NCI-H1092 (cell line): ENCODE data around the gene PLXNC1.
A peak's percentile ranks its signal among the peaks of the same experiment; 100 is the strongest.

Source experiments
- DNase-seq: peaks from one replicate; lab custom pipeline; 2025; lab: John Stamatoyannopoulos, UW

The PLXNC1 gene

DNA sequence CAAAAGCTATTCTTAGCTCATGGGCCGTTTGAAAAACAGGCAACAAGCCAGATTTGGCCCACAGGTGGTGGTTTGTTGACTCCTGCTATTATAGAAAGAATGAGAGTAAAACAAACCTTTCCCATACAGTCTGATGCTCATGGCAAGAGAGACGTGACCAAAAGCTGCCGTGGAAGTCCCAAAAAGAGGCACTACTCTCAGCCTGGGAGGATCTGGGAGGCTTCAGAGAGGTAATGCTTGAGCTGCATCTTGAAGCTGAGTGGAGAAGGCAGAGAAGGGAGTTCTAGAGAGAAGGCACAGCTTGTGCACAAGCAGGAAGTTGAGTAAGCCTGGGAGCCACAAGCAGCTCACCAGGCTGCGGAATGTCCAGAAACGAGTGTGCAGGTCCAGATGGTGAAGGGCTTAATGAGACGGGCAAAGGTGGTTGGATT lies 9.6 kb downstream of the PLXNC1 start:
- DNase-seq, result peak; percentile 18

- DNase-seq, result no peak
Measured at GRCh38 chr12:94158666-94159065, 10.3 kb downstream of the PLXNC1 start.

GRCh38 chr12:94162108-94162507 lies 13.7 kb downstream of the PLXNC1 start:
- DNase-seq, result no peak

DNA sequence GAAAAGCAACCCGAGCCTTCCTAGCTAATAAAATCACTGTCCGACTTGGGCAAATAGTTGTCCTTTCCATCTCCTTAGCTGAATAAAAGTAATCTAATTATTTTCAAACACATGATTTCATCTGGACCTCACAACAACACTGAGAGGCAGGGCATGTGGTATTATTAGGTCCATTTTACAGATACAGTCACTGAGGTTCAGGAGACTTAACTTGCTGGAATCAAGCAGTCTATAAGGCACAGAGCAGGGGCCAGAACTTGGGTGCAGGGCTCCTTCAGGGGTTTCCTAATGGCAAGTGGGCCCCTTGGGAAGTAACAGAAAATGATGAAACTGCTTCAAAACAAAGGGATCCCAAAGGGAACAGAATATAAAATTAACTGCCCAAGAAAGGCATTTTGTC lies 15.5 kb downstream of the PLXNC1 start:
- no peak for DNase-seq

DNA sequence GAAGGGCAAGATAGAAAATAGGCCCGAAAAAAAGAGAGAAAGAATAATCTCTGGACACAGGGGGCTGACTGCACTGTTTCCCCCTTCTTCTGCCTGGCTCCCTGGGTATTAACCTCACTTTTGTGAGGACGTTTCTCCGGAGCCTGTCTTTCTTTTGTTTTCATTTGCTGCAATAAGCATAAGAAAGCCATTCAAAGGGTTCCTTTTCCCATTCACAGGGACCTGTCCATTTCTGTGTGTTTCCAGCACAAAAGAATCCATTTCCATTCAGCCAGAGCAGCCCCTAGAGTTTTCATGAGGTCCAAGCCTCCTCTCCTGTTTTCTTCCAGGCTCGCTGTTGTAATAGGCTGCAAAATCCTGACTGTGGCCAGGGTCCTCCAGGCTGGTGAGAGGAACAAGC lies 16.8 kb downstream of the PLXNC1 start:
- DNase-seq, result no peak

DNA sequence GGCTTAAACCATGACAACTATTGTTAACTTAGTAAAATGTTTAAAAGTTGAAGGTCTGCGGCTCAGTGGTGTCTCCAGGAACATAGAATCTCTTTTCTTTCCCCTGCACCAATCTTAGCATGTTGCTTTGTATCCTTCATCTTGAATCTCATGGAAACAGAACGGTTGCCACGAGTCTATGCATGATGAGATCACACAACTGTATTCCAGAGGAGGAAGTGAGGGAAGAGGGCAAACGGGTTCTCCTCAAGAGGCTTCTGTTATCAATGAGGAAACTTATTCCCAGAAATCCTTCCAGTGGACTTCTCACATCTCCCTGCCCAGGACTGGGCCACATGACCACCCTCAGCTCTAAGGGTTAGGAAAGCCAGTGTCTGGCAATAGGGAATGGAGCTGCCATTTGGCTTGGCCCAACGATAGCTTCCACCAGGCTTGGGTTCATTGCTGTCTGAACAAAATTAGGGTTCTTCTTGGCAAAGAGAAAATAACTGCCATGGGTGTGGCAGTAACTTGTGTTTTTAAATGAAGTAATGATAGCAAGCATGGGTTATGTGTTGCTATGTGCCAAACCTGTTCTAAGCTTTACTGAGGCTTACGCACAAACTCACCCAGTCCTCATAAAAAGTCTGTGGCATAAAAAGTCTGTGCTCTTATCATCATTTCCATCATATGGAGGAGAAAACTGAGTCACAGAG lies 17.4 kb downstream of the PLXNC1 start:
- no peak for DNase-seq

- no peak for DNase-seq
Measured at GRCh38 chr12:94167071-94167755, 18.8 kb downstream of the PLXNC1 start.

DNA sequence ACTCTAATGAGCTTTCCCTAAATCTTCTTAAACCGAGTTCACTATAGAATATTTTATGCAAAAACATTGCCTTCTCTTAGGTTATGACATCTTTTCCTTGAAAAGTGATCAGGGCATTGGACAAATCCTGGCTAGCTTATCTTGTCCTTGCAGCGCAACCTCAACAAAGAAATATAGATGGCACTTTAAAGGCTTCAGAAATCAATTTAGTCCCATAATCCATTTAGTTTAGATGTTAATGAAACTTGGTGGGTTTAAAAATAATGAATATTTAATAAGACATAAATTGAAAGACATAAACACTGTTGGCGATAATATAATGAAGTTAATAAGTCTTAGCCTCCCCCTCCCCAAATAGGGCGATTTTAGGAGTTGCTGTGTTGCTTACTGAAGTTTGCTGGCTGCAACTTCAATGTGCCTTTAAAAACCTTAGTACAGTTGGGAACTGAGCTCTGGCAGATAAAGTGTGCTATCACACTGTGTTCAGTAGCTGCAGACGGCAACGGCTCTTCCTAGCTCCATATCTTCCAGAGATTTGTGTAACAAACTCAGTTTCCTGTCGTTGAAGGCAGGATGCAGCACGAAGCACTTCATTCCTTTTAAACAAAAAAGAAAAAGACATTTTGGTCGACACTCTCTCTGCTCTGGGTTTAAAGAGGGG lies 19.5 kb downstream of the PLXNC1 start:
- DNase-seq, result no peak

- DNase-seq, result no peak
Measured at GRCh38 chr12:94169495-94169894, 21.1 kb downstream of the PLXNC1 start.

- DNase-seq, result no peak
Measured at GRCh38 chr12:94169966-94170689, 21.8 kb downstream of the PLXNC1 start.

- DNase-seq, result no peak
Measured at GRCh38 chr12:94170690-94171594, 22.6 kb downstream of the PLXNC1 start.

- DNase-seq, result no peak
Measured at GRCh38 chr12:94171595-94171930, 23.2 kb downstream of the PLXNC1 start.

GRCh38 chr12:94172031-94172430 lies 23.7 kb downstream of the PLXNC1 start:
- DNase-seq, result no peak

DNA sequence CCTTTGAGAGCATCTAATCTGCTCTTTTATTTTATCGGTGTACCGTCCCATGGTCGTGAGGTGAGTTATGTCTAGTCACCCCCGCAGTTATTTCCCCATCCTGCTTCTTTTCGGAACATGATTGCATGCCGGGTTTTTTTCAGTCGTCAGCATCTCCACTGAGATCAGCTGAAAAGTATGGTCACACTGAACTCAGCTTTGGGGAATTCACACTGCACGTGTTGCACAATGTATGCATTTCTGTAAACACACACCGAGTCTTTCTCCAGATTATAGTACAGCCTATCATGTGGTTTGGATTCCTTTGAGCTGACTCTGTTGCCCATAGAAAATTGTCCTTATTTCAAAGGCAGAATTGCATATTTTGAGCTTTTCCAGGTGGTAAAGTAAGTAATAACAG lies 24.6 kb downstream of the PLXNC1 start:
- no peak for DNase-seq

- DNase-seq, result no peak
Measured at GRCh38 chr12:94173660-94174265, 25.4 kb downstream of the PLXNC1 start.

DNA sequence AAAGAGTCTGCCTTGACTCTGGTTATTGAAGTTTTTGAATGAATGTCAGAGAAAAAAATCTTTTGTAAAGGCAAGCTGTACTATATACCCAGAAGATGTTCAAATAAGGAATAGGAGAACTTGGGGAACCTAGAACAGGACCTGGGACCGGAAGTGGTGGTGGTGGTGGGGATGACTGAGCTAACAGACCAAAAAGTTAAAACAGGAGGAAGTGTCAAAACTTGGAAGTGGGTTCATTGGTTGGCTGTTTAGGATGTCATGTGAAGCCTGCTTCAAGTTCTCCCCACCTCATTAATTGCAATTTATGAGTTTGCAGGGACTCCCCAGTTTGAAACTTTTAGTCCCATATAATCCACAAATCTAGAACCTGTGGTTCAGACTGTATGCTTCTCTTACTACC lies 26.2 kb downstream of the PLXNC1 start:
- no peak for DNase-seq

DNA sequence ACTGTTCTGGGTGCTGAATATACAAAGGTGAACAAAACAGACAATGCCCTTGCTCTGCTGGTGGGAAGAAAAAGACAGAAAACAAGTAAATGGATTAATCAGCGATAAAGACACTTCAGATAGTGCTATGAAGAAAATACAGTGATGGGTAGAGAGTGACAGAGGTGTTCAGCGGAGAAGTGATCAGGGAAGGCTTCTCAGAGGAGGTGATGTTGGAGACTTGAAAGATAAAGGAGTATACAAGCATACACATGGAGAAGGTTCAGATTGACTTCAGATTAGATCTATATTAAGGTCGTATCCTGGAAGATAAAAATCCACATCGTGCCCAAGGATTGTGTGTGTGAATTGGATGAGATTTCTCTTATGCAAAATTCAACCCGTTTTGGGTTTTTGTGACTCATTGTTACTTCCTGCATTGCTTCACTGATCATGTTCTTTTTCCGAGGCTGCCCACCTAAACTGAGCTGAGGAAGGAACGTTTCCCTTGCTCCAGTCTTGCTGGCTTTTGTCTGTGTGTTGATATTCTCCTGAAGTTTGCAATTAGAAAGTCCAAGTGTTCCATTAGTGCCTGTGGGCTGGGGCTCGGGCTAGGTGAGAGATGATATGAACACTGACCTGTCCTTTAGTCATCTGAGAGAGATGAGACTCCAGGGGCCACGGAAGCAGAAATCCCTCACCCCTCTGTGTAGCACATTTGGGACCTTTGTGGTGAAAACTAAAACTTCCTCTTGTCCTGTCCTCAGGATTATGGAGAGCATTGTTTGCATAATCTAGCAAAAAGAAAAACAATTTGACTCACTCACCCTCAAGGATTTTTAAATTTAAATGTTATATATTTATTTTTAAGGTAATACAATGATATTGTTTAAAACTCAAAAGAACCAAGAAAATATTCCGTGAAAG lies 27.6 kb downstream of the PLXNC1 start:
- DNase-seq, result no peak

GRCh38 chr12:94178054-94178453 lies 29.7 kb downstream of the PLXNC1 start:
- no peak for DNase-seq

- DNase-seq, result no peak
Measured at GRCh38 chr12:94178882-94179281, 30.5 kb downstream of the PLXNC1 start.

DNA sequence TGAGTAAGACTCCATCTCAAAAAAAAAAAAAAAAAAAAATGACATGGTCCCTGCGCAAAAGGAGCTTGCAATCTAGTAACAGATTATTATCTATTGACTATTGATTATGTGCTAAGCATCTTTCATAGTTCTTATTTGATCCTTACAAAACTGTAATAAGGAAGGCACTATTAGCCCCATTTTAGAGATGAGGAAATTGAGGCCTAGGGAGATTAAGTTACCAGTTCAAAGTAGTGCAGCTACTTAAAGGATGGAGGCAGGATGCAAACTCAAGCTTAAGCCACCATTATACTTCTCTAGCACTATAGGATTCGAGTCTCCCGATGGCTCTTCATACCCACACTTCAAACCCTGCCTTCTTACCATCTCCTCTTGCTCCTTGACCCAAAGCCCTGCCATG lies 31.3 kb downstream of the PLXNC1 start:
- DNase-seq, result no peak
